KOPT-K1 (cell line): ENCODE results near the gene LRRC19.

ENCODE experiments used
- H3K27ac ChIP-seq: fragments of 200-600 bp; sonication (generic); 2 replicates; pipeline ENCODE4 v1.5.1; 2016; ENCODE audit warnings: antibody characterized with exemption, mild to moderate bottlenecking, low read depth, low read length; ENCODE audit not compliant: poor library complexity, severe bottlenecking
- H3K36me3 ChIP-seq: fragments of 200-600 bp; sonication (generic); 2 replicates; pipeline ENCODE4 v1.5.1; 2017; ENCODE audit warnings: antibody characterized with exemption, mild to moderate bottlenecking, low read length, moderate library complexity; ENCODE audit not compliant: insufficient read depth
- H3K9me3 ChIP-seq: fragments of 200-600 bp; sonication (generic); 2 replicates; pipeline ENCODE4 v1.5.1; 2017; ENCODE audit warnings: antibody characterized with exemption, low read length, mild to moderate bottlenecking; ENCODE audit not compliant: insufficient read depth, poor library complexity, severe bottlenecking

LRRC19 gene

DNA sequence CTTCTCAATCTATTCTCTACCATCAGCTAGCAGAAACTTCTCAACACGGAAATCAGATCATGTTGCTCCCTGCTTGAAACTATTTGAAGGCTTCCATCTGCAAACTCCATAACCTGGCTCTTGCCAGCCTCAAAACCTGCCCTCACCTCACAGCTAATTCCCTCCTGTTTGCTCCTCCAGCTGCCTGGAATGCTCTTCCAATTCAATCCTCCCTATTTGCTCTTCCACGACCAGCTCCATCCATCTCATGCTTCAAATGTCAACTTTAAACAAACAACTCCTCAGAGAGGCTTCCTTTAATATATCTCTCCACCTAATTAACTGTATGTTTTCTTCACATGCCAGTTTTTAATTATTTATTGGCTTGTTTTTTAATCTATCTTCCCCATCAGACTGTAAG lies 59.9 kb downstream of the LRRC19 start:
- Histone ChIP-seq H3K36me3 (peaks cover 14% of the 10 kb centered on the region; the same call in 1 of the 2 replicates), H3K9me3 (no peaks in the 10 kb centered on the region), H3K27ac (peak overlapping the region; percentile 98)
